Chondrocyte (in vitro differentiated cells): ENCODE results near the gene NOTUM. TPM values are rescaled to one million over a fixed set of nuclear protein-coding genes. Genes with fewer than 3 reads are reported as not detected.

Experiments used
- DNase-seq: peaks from one replicate; pipeline ENCODE4 v3.0.0; 2021; ENCODE audit warnings: mixed read lengths, low spot score
- H3K27ac Mint-ChIP-seq: one replicate; pipeline ENCODE4 v1.8.0; 2021; ENCODE audit warnings: mild to moderate bottlenecking, moderate library complexity, mixed read lengths; ENCODE audit not compliant: unreplicated experiment
- H3K27me3 Mint-ChIP-seq: 2 replicates; pipeline ENCODE4 v1.8.0; 2021; ENCODE audit warnings: low read depth, mixed read lengths
- H3K36me3 Mint-ChIP-seq: 2 replicates; pipeline ENCODE4 v1.8.0; 2021; ENCODE audit warnings: low read depth, mixed read lengths
- H3K4me1 Mint-ChIP-seq: 2 replicates; pipeline ENCODE4 v1.8.0; 2021; ENCODE audit warnings: low read depth, mild to moderate bottlenecking, mixed read lengths
- H3K4me3 Mint-ChIP-seq: one replicate; pipeline ENCODE4 v1.8.0; 2021; ENCODE audit warnings: mild to moderate bottlenecking, moderate library complexity, mixed read lengths; ENCODE audit not compliant: unreplicated experiment
- H3K9me3 Mint-ChIP-seq: 2 replicates; pipeline ENCODE4 v1.8.0; 2021; ENCODE audit warnings: low read depth, mixed read lengths
- total RNA-seq: library from RNA; stranded (reverse); gene quantifications from 3 replicates; pipeline ENCODE4 v1.2.1, GENCODE V29; 2021
- TF ChIP-seq, protein P1 (sequence below): fragments of 200-600 bp; sonication (generic); IDR thresholded peaks from 2 replicates; pipeline ENCODE4 v1.5.0; 2021; ENCODE audit warnings: antibody characterized with exemption, mild to moderate bottlenecking, moderate library complexity

NOTUM gene
- total RNA-seq, 1 donor from 2014 or later = not detected

DNA sequence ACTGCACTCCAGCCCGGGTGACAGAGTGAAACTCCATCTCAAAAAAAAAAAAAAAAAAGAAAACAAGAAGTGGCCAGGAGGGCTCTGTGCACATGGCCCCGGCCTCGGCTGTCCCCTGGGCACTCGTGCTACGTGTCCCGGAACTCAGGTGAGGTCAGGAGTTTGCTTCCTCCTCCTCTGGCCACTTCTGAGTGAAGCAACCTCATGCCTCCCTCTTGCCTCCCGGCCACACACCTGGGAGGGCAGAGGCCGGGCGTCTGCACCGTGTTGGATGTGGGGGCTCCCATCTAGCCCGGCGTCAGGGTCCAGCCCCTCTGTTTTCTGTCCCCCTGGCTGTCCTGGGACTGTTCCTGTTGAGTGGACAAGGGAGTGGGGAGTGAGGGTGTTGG is 38.6 kb upstream of the NOTUM start:
- Mint-ChIP-seq H3K36me3 (peaks cover 7% of the 10 kb centered on the region), H3K4me1 (peaks cover 14% of the 10 kb centered on the region), H3K4me3 (no peak overlapping the region), H3K9me3 (no peaks in the 10 kb centered on the region), H3K27me3 (no peaks in the 10 kb centered on the region), H3K27ac (no peak overlapping the region)
- TF ChIP-seq, protein P1, sequence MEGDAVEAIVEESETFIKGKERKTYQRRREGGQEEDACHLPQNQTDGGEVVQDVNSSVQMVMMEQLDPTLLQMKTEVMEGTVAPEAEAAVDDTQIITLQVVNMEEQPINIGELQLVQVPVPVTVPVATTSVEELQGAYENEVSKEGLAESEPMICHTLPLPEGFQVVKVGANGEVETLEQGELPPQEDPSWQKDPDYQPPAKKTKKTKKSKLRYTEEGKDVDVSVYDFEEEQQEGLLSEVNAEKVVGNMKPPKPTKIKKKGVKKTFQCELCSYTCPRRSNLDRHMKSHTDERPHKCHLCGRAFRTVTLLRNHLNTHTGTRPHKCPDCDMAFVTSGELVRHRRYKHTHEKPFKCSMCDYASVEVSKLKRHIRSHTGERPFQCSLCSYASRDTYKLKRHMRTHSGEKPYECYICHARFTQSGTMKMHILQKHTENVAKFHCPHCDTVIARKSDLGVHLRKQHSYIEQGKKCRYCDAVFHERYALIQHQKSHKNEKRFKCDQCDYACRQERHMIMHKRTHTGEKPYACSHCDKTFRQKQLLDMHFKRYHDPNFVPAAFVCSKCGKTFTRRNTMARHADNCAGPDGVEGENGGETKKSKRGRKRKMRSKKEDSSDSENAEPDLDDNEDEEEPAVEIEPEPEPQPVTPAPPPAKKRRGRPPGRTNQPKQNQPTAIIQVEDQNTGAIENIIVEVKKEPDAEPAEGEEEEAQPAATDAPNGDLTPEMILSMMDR = no peak
- no peak for DNase-seq

DNA sequence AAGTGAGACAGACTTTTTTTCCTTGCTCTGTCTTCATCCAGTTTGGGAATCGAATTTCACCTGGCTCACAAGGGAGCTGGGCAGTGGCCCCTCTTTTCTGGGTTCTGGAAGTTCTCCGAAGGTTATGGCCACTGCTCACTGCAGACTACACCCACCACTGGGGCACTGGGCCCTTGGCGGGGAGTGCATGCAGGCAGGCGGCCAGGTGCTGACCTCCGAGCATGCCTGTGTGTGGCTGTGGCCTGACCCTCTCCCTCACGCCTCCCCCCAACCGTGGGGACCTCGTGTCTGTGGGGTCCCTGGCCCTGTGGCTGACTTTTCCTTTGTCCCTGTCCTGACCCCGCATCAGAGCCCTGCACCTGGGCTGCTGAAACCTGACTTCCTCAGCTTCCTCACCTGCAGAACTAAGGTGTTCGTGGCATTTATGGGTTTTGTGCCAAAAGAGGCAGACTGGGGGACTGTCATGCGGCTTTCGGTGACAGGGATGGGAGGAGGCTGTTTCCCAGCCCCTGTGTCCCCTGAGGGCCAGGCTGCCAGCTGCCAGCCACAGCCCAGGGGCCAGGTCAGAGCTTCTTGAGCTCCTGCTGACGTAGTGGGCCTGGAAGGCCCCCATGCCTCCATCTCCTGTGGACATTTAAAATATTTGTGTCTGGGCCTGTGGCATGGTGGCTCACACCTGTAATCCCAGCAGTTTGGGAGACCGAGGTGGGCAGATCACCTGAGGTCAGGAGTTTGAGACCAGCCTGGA is 37.9 kb upstream of the NOTUM start:
- H3K4me3 Mint-ChIP-seq = no peak overlapping the region
- no peak for DNase-seq
- H3K36me3 Mint-ChIP-seq = peaks cover 7% of the 10 kb centered on the region
- TF ChIP-seq, protein P1 = no peak
- no peaks in the 10 kb centered on the region for H3K9me3 Mint-ChIP-seq
- peaks cover 11% of the 10 kb centered on the region for H3K4me1 Mint-ChIP-seq
- no peaks in the 10 kb centered on the region for H3K27me3 Mint-ChIP-seq
- H3K27ac Mint-ChIP-seq = no peak overlapping the region

DNA sequence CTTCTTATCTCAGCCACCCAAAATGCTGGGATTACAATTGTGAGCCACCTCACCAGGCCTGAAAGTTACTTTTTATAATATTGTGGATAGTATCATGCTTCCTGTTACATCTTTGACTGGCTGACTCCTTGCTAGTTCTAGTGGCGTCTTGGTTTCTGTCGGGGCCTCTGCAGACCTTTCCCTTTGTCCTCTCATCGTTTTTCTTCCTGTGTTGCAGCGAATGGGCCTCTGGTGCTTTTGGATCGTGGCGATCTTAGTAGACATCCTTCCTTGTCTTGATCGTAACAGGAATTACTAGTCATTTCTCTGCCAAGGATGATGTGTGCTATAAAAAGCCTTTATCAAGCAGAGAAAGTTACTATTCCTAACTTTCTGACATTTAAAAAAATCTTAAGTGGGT is 37.2 kb upstream of the NOTUM start:
- Mint-ChIP-seq H3K36me3 (peaks cover 7% of the 10 kb centered on the region), H3K9me3 (no peaks in the 10 kb centered on the region), H3K4me3 (no peak overlapping the region), H3K27me3 (no peaks in the 10 kb centered on the region), H3K27ac (no peak overlapping the region), H3K4me1 (peaks cover 5% of the 10 kb centered on the region)
- TF ChIP-seq, protein P1 = no peak
- no peak for DNase-seq

DNA sequence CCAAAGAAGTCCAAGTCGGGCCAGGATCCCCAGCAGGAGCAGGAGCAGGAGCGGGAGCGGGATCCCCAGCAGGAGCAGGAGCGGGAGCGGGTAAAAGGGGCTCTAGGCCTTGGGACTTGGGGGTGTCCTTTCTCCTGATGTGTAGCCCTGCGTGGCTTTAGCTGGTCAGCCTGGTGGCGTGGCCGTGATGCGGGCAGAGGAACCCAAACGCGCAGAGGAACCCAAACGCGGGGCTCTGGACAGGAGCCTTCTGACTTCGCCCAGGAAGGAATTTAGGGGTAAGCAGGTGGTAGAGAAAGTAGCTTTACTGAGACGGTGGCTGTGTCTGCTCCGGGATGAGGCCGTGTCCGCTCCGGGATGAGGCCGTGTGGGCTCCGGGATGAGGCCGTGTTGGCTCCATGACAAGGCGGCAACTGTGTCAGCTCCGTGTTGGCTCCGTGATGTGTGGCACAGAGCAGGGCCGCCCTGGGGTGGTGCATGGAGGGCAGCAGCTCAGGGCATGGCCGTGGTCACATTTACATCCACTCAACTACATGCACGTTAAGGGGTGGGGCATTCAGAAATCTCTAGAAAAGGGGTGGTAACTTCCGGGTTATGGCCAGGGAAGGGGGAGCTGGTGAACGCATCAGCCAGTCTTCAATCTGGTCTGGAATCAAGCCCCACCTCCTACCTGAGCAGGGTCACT is 35.9 kb upstream of the NOTUM start:
- H3K4me3 Mint-ChIP-seq = no peak overlapping the region
- TF ChIP-seq, protein P1 = no peak
- no peak overlapping the region for H3K27ac Mint-ChIP-seq
- H3K9me3 Mint-ChIP-seq = no peaks in the 10 kb centered on the region
- DNase-seq = no peak
- H3K27me3 Mint-ChIP-seq = no peaks in the 10 kb centered on the region
- H3K36me3 Mint-ChIP-seq = peaks cover 7% of the 10 kb centered on the region
- peaks cover 5% of the 10 kb centered on the region for H3K4me1 Mint-ChIP-seq

DNA sequence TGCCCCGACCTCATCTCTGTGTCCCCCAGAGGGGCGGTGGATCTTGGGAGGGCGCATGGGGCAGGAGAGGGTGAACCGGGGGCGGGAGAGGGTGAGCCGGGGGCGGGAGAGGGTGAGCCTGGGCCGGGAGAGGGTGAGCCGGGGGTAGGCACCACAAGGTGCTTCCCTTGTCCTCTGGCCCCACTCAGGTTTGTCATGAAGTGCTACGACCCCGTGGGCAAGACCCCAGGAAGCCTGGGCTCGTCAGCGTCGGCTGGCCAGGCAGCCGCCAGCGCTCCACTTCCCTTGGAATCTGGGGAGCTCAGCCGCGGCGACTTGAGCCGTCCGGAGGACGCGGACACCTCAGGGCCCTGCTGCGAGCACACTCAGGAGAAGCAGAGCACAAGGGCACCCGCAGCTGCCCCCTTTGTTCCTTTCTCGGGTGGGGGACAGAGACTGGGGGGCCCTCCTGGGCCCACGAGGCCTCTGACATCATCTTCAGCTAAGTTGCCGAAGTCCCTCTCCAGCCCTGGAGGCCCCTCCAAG is 35.3 kb upstream of the NOTUM start:
- TF ChIP-seq, protein P1 = no peak
- Mint-ChIP-seq H3K4me3 (no peak overlapping the region), H3K27me3 (no peaks in the 10 kb centered on the region), H3K4me1 (peaks cover 11% of the 10 kb centered on the region), H3K36me3 (peaks cover 7% of the 10 kb centered on the region), H3K27ac (no peak overlapping the region), H3K9me3 (no peaks in the 10 kb centered on the region)
- DNase-seq = no peak
